Measurements from ENCODE around the gene GMPPA. TPM values are rescaled to one million over a fixed set of nuclear protein-coding genes. Genes with fewer than 3 reads are reported as not detected.

GMPPA gene
- 19.5 and 25.0 TPM in 2 replicates for total RNA-seq

DNA sequence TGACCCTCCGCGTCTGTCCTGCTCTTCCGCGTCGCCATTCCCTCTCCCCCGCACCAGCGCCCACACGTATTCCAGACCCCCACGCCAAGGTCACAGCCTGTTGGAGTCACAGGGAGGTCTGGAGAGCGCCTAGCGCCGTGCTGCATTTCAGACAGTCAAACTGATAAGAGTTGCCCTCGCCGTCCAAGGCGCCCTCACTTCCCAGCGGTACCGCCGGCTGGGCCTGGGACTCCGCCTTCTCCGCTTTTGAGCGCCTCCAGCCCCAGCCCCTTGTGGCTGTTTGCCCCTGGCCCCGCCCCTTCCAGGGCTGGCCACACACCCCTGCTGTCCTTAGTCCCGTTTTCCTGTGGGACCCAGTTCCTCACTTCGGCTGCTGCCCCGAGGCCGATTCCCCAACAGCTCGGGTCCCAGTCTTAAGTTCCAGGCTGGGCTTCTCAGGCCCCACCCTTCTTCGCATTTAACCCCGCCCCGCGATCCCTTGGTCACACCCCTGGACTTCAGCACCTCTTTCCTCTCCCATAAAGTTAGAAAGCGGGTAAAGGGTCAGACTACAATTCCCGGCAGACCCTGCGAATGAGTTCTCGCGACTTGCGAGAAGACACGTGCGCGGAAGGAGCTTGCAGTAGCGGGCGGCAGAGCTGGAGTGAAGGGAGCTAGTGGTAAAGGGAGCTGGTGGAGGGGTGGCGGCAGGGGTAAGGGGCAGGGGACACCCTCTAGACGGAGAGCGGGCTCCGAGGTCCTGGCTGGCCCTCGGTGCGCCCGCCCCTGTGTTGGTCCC is at the start of gene GMPPA:
TSS of gene GMPPA (plus strand) at position 612 of the 778 bp plus-strand sequence. CDS start 1,085 bp downstream, outside the sequence.

DNA sequence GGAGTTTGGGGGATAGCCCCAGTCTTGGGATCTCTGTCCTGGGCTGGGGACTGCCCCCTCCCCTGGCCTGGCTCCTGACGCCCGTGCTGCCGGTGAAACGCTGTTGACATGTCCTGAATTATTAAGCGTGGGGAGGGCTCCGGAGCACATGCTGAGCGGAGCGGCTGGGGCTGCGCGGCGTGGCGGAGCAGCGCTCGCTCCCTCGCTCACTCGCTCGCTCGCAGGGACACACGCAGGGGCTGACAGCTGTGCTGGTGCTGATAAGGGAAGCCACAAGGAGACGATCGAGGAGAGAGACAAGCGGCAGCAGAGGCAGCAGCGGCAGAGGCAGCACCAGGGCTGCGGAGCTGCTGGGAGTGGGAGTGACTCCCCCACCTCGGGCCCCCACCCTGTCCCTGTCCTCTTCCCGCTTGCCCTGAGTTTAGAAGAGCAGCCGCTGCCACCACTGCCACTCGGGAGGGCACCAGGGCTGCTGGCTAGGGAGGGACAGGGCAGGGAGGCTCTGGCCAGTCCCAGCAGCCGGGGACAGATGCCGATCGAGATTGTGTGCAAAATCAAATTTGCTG is 15.6 kb downstream of the GMPPA start, which contains the start of gene ASIC4:
TSS of gene ASIC4 (plus strand) at position 287 of the 566 bp plus-strand sequence. CDS start at position 530, 243 bp downstream.

DNA sequence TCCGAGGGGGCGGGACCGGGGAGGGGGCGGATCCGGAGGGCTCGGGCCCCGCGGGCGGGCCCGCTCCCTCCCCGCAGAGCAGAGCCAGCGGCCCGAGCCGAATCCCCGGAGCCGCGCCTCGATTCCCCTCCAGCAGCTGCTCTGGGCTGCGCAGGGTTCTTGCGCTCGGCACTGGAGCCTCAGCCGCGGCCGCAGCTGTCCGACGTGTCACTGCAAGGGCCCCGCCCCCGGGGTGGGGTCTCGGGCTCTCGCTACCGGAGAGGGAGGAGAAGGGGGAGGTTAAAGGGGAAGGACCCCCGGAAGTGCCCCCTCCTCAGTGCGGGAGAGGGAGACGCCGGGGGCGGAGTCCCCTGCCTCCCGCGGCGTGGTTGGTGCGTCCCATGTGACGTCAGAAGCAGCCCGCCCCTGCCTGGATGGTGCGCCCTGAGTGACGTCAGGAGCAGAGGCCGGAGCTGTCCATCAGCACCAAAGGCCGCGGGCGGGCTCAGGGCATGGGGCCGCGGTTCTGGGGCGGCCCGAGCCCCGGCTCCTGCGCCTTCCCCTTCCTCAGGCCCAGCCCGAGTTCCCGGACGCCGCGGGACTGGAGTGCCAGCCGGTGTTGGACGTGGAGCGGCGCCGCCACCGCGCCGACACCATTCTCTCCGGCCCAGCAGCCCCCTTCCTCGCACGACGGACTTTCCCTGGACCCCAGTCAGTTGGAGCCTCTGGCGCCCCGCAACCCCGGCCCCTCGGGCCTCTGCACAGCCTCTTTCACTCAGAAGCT is 45.1 kb downstream of the GMPPA start, which contains the start of the genes CHPF and TMEM198:
TSS of gene CHPF (minus strand) at position 214 of the 763 bp plus-strand sequence. CDS start 271 bp downstream, outside the sequence.
TSS of gene TMEM198 (plus strand) at position 433 of the 763 bp plus-strand sequence. CDS start 700 bp downstream, outside the sequence.

Other genes starting within 250 kb of the GMPPA start
- gene TUBA4B, start 245.6 kb upstream of the GMPPA start, total RNA-seq = not detected in 2 replicates
- gene TUBA4A, start 245.0 kb upstream of the GMPPA start, total RNA-seq = 10.2 and 11.3 TPM in 2 replicates
- gene DNAJB2, start 219.5 kb upstream of the GMPPA start, total RNA-seq = 20.8 and 21.1 TPM in 2 replicates
- not detected in 2 replicates for gene PTPRN, start 189.5 kb upstream of the GMPPA start, total RNA-seq
- gene RESP18, start 166.1 kb upstream of the GMPPA start, total RNA-seq = not detected in 2 replicates
- 58.8 and 67.3 TPM in 2 replicates for gene DNPEP, start 111.0 kb upstream of the GMPPA start, total RNA-seq
- gene DES, start 80.5 kb upstream of the GMPPA start, total RNA-seq = not detected in 2 replicates
- 0.54 TPM in 1 of 2 replicates, not detected in the other for gene SPEG, start 64.0 kb upstream of the GMPPA start, total RNA-seq
- gene ASIC4, start 15.6 kb downstream of the GMPPA start, total RNA-seq = not detected in 2 replicates
- gene CHPF, start 44.9 kb downstream of the GMPPA start, total RNA-seq = 0.17 and 1.2 TPM in 2 replicates
- gene TMEM198, start 45.1 kb downstream of the GMPPA start, total RNA-seq = under 0.01 TPM in 1 of 2 replicates, not detected in the other
- 25.6 and 32.1 TPM in 2 replicates for gene OBSL1, start 72.6 kb downstream of the GMPPA start, total RNA-seq
- not detected in 2 replicates for gene INHA, start 73.4 kb downstream of the GMPPA start, total RNA-seq
- gene STK11IP, start 99.0 kb downstream of the GMPPA start, total RNA-seq = 6.3 and 11.0 TPM in 2 replicates
- gene SLC4A3, start 128.7 kb downstream of the GMPPA start, total RNA-seq = under 0.01 and 0.26 TPM in 2 replicates